Thyroid gland (tissue), 4 donors: ENCODE data around the gene LRP8. TPM values are rescaled to one million over a fixed set of nuclear protein-coding genes. Genes with fewer than 3 reads are reported as not detected.

Experiments
- DNase-seq, 2 donors: peaks; one replicate each; pipeline ENCODE4 v3.0.0-alpha.2; 2019
- H3K27ac ChIP-seq, 3 donors: fragments of 200-600 bp; sonication (generic); 1 replicate in 2 of 3; 2 replicates in 1 of 3; pipeline ENCODE4 v1.5.1; 2016 to 2019; ENCODE audit warnings: mild to moderate bottlenecking in 1 of 3, moderate library complexity in 1 of 3
- H3K27me3 ChIP-seq: fragments of 200-600 bp; sonication (generic); one replicate; pipeline ENCODE4 v1.5.1; 2019
- H3K36me3 ChIP-seq, 2 donors: fragments of 200-600 bp; sonication (generic); one replicate each; pipeline ENCODE4 v1.5.1; 2016 to 2019
- H3K4me1 ChIP-seq, 2 donors: fragments of 200-600 bp; sonication (generic); one replicate each; pipeline ENCODE4 v1.5.1; 2017 to 2019
- H3K4me3 ChIP-seq, 3 donors: fragments of 200-600 bp; sonication (generic); replicated peaks in 1 of 3; 1 replicate in 2 of 3; 2 replicates in 1 of 3; pipeline ENCODE4 v1.5.1; 2016; ENCODE audit warnings: mild to moderate bottlenecking in 1 of 3
- H3K9me3 ChIP-seq: fragments of 200-600 bp; sonication (generic); one replicate; pipeline ENCODE4 v1.5.1; 2017
- POLR2A ChIP-seq, 2 donors: fragments of 450-650 bp; IDR thresholded peaks; one replicate each; pipeline ENCODE4 v1.6.1; 2017; ENCODE audit warnings: antibody characterized with exemption in 2 of 2, mild to moderate bottlenecking in 2 of 2, moderate library complexity in 1 of 2
- WGBS, 2 donors: methylation state at CpG; one replicate each; pipeline ENCODE4 v1.1.5; 2017; 5-methylcytosine and 5-hydroxymethylcytosine counted together
- intact Hi-C: fragments of 100-400 bp; cut with DNase I; formaldehyde crosslinking; loops from one replicate; pipeline ENCODE4 v1.15.1; 2023
- total RNA-seq, 4 donors: library from RNA; depleted of rRNA; stranded (reverse); fragments of >200 nt; gene quantifications; one replicate each; pipeline ENCODE4 v1.2.3, GENCODE V29; 2016
- TF ChIP-seq, protein P1 (sequence below), 6 experiments: fragments of 200-600 bp in 3 of 6; fragments of 450-650 bp in 3 of 6; sonication (generic) in 3 of 6; IDR thresholded peaks; one replicate each; pipeline ENCODE4 v1.5.1; 2016 to 2019; ENCODE audit warnings: antibody characterized with exemption in 6 of 6, mild to moderate bottlenecking in 2 of 6, inconsistent platforms in 1 of 6, moderate library complexity in 1 of 6

The LRP8 gene
- total RNA-seq, 4 donors from 2014 or later: 92.8 to 200 (median 143) TPM

DNA sequence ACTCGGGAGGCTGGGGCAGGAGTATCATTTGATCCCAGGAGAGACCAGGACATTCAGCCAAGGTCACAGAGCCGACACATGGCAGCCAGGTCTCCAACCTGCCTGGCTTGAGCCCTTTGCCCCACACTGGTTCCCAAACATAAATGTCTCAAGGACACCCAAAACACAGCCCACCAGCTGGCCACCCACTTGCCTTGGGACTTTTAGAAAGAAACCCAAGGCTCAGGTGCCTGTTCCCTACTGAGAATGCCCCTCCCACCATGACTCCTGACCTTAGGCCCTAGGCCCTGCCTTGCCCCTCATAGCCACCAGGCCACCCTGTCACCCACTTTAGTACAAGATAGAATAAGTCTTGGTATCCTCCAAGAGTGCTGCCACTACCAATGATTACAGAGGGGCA is 41.9 kb upstream of the LRP8 start:
- no peaks in the 10 kb centered on the region for H3K27me3 ChIP-seq
- H3K9me3 ChIP-seq: no peaks in the 10 kb centered on the region
- intact Hi-C loops: no loop called here
- no peak for DNase-seq
- WGBS, 2 donors: 74 to 100% methylated on average over 2 of the region's 2 CpGs
- no peaks in the 10 kb centered on the region for H3K36me3 ChIP-seq
- TF ChIP-seq, protein P1, sequence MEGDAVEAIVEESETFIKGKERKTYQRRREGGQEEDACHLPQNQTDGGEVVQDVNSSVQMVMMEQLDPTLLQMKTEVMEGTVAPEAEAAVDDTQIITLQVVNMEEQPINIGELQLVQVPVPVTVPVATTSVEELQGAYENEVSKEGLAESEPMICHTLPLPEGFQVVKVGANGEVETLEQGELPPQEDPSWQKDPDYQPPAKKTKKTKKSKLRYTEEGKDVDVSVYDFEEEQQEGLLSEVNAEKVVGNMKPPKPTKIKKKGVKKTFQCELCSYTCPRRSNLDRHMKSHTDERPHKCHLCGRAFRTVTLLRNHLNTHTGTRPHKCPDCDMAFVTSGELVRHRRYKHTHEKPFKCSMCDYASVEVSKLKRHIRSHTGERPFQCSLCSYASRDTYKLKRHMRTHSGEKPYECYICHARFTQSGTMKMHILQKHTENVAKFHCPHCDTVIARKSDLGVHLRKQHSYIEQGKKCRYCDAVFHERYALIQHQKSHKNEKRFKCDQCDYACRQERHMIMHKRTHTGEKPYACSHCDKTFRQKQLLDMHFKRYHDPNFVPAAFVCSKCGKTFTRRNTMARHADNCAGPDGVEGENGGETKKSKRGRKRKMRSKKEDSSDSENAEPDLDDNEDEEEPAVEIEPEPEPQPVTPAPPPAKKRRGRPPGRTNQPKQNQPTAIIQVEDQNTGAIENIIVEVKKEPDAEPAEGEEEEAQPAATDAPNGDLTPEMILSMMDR (IDR thresholded peaks at IDR 0.05): no peak
- TF ChIP-seq POLR2A (IDR thresholded peaks at IDR 0.05): no peak
- H3K4me1 ChIP-seq: peaks cover 4 to 6% of the 10 kb centered on the region in 2 donors
- H3K27ac ChIP-seq: no peak overlapping the region
- H3K4me3 ChIP-seq: no peak overlapping the region

DNA sequence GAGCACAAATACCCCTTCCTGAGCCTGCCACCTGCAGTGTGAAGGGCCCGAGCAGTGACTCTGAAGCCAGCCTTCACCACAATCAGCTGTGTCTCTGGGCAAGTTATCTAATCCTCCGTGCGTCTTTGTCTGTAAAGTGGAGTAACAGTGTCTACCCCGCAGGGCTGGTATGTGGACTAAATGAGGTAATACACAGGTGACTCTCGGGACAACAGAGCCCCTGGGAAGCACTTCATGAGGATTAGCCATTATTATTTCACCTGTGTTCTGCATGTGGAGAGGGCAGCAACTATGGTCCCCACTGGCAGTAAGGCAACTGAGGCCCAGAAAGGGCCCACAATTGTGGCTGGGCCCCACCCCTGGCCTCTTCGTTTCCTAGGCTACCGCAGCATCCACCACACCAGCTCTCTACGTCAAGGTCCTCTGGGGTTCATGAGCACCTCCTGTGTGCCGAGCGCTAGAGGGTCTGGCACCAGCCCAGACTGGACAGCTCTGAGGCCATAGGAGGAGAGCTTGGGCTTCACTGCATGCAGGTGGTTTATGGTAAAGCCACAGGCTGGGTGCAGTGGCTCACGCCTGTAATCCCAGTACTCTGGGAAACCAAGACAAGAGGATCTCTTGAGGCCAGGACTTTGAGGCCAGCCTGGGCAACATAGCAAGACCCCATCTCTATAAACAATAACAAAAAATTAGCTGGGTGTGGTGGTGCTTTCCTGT is 41.3 kb upstream of the LRP8 start:
- intact Hi-C loops: no loop called here
- Histone ChIP-seq H3K4me1 (peaks cover 4 to 6% of the 10 kb centered on the region in 2 donors), H3K9me3 (no peaks in the 10 kb centered on the region), H3K4me3 (no peak overlapping the region), H3K27ac (no peak overlapping the region), H3K27me3 (no peaks in the 10 kb centered on the region), H3K36me3 (no peaks in the 10 kb centered on the region)
- TF ChIP-seq POLR2A (IDR thresholded peaks at IDR 0.05): no peak
- TF ChIP-seq, protein P1 (IDR thresholded peaks at IDR 0.05): no peak
- no peak for DNase-seq
- 79 to 92% methylated on average over 11 of the region's 11 CpGs for WGBS, 2 donors

DNA sequence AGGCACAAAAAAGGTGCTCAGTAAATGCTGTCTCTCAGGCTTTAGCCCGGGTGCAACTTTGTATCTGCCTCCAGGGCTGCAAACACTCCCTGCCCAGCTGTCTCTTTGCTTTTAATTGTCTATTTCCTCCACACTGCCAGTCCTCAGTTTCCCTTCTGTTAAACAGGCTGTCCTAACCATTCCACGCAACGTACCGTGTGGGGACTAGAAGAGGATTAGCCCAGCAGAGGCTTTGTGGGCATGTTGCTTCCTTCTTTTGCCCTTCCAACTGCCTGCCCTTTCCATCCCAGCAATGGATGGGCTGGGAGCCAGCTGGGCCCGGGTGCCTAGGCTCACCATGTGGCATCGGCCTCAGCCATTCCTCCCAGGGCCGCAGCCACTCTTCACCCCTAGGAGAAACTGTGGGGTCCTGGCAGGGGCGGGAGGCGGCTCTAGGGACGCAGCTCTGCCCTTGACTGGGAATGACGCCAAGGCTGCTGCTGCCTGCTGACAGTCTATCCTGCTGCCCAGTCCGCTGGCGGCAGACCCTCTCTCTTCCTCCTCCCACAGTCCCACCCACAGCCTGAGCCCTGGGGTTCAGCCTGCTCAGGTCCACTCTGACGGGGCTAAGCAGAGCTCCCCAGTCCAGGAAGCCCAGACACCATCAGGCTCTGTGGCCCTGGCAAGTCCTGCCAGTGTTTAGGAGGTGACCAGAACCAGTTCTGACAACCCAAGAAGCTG is 40.6 kb upstream of the LRP8 start:
- H3K27ac ChIP-seq: no peak overlapping the region
- intact Hi-C loops: no loop called here
- DNase-seq: peak in 1 of 2 donors; percentile 17
- no peaks in the 10 kb centered on the region for H3K36me3 ChIP-seq
- no peak overlapping the region for H3K4me3 ChIP-seq
- WGBS, 2 donors: 50 to 74% methylated on average over 9 to 13 of the region's 14 CpGs
- TF ChIP-seq, protein P1 (IDR thresholded peaks at IDR 0.05): no peak
- TF ChIP-seq POLR2A (IDR thresholded peaks at IDR 0.05): no peak
- peaks cover 4 to 6% of the 10 kb centered on the region in 2 donors for H3K4me1 ChIP-seq
- no peaks in the 10 kb centered on the region for H3K27me3 ChIP-seq
- no peaks in the 10 kb centered on the region for H3K9me3 ChIP-seq

GRCh38 chr1:53367503-53368313 is 39.8 kb upstream of the LRP8 start:
- Histone ChIP-seq H3K4me3 (no peak overlapping the region), H3K27me3 (no peaks in the 10 kb centered on the region), H3K4me1 (peaks cover 4 to 6% of the 10 kb centered on the region in 2 donors), H3K27ac (no peak overlapping the region), H3K9me3 (no peaks in the 10 kb centered on the region), H3K36me3 (no peaks in the 10 kb centered on the region)
- no peak for DNase-seq
- TF ChIP-seq, protein P1 (IDR thresholded peaks at IDR 0.05): no peak
- no peak for TF ChIP-seq POLR2A (IDR thresholded peaks at IDR 0.05)
- WGBS, 2 donors: 71 to 79% methylated on average over 7 of the region's 7 CpGs
- intact Hi-C loops: no loop called here
